Nephron progenitor cell (in vitro differentiated cells): Measurements from ENCODE around the gene CLDN1.
A peak's percentile ranks its signal among the peaks of the same experiment; 100 is the strongest.

ENCODE experiments used
- DNase-seq: peaks from one replicate; pipeline ENCODE4 v3.0.0; 2021
- H3K27ac Mint-ChIP-seq: 2 replicates; pipeline ENCODE4 v1.8.0; 2021; ENCODE audit warnings: mild to moderate bottlenecking, moderate library complexity, mixed read lengths
- H3K27me3 Mint-ChIP-seq: 2 replicates; pipeline ENCODE4 v1.8.0; 2021; ENCODE audit warnings: mild to moderate bottlenecking, low read depth, mixed read lengths; ENCODE audit not compliant: poor library complexity
- H3K36me3 Mint-ChIP-seq: 2 replicates; pipeline ENCODE4 v1.8.0; 2021; ENCODE audit warnings: low read depth, mixed read lengths
- H3K4me1 Mint-ChIP-seq: 2 replicates; pipeline ENCODE4 v1.8.0; 2021; ENCODE audit warnings: mixed read lengths
- H3K4me3 Mint-ChIP-seq: 2 replicates; pipeline ENCODE4 v1.8.0; 2021; ENCODE audit warnings: mild to moderate bottlenecking, moderate library complexity, mixed read lengths
- H3K9me3 Mint-ChIP-seq: 2 replicates; pipeline ENCODE4 v1.8.0; 2021; ENCODE audit warnings: mild to moderate bottlenecking, moderate library complexity, mixed read lengths
- TF ChIP-seq, protein P1 (sequence below): fragments of 200-600 bp; sonication (generic); IDR thresholded peaks from 2 replicates; pipeline ENCODE4 v1.5.0; 2021; ENCODE audit warnings: antibody characterized with exemption

CLDN1 gene

DNA sequence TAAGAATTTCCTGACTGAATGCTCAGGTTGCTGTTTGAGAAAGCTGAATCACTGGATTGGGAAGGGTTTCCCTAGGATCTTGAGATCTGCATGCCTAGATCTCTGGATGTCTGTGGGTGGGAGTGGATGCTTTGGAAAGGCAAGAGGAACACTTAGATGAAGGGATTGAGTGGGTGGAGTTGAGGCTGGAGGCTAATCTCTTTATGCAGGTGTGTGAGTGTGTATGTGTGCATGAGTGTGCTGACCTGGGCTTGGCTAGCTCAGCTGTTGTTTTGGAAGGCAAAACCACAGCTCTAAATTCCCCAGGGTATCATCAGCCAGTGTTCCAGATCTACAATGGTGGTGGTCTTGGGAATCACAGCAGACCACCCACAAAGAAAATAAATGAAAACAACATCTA, 60.5 kb downstream of the CLDN1 start:
- Mint-ChIP-seq H3K27ac (no peak overlapping the region), H3K9me3 (no peaks in the 10 kb centered on the region), H3K36me3 (no peaks in the 10 kb centered on the region), H3K27me3 (peaks cover 3% of the 10 kb centered on the region), H3K4me3 (no peak overlapping the region), H3K4me1 (peaks cover 17% of the 10 kb centered on the region)
- TF ChIP-seq, protein P1, sequence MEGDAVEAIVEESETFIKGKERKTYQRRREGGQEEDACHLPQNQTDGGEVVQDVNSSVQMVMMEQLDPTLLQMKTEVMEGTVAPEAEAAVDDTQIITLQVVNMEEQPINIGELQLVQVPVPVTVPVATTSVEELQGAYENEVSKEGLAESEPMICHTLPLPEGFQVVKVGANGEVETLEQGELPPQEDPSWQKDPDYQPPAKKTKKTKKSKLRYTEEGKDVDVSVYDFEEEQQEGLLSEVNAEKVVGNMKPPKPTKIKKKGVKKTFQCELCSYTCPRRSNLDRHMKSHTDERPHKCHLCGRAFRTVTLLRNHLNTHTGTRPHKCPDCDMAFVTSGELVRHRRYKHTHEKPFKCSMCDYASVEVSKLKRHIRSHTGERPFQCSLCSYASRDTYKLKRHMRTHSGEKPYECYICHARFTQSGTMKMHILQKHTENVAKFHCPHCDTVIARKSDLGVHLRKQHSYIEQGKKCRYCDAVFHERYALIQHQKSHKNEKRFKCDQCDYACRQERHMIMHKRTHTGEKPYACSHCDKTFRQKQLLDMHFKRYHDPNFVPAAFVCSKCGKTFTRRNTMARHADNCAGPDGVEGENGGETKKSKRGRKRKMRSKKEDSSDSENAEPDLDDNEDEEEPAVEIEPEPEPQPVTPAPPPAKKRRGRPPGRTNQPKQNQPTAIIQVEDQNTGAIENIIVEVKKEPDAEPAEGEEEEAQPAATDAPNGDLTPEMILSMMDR, result no peak
- no peak for DNase-seq

DNA sequence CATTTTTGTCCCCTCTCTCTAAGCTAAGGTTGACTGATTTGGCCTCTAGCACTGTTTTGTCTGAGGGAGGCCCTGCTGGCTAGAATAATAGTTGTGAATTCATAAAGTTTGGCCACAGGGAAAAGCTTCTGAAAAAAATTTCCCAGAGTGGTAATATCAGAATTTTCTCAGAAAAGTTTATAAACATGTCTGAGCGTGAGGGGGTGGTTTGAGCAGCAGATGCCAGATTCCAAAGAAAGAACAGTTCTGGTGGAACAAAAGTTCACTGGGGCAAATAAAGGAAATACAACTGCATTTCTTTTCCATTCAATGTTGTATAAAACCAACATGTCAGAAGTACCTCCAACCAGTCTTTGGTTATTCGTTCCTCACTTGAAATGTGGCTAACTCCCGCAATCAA, 61.2 kb downstream of the CLDN1 start:
- peaks cover 17% of the 10 kb centered on the region for H3K4me1 Mint-ChIP-seq
- TF ChIP-seq, protein P1, result no peak
- H3K27ac Mint-ChIP-seq, result no peak overlapping the region
- H3K4me3 Mint-ChIP-seq, result no peak overlapping the region
- H3K9me3 Mint-ChIP-seq, result no peaks in the 10 kb centered on the region
- H3K27me3 Mint-ChIP-seq, result peaks cover 3% of the 10 kb centered on the region
- no peak for DNase-seq
- H3K36me3 Mint-ChIP-seq, result no peaks in the 10 kb centered on the region

DNA sequence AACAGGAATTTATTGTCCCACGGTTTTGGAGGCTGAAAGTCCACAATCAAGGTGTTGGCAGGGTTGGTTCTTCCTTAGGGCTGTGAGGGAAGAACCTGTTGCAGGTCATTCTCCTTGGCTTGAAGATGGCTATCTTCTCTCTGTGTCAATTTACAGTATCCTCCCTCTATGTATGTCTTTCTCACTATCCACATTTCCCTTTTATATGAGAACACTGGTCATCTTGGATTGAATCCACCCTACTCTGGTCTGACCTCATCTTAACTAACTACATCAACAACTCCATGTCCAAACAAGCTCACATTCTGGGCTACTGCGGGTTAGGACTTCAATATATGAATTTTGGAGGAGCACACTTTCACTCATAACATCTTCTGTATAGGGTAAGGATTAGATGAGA, 61.9 kb downstream of the CLDN1 start:
- Mint-ChIP-seq H3K4me3 (no peak overlapping the region), H3K27ac (no peak overlapping the region), H3K36me3 (no peaks in the 10 kb centered on the region), H3K27me3 (peaks cover 3% of the 10 kb centered on the region), H3K4me1 (peaks cover 17% of the 10 kb centered on the region), H3K9me3 (no peaks in the 10 kb centered on the region)
- DNase-seq, result no peak
- TF ChIP-seq, protein P1, result no peak

DNA sequence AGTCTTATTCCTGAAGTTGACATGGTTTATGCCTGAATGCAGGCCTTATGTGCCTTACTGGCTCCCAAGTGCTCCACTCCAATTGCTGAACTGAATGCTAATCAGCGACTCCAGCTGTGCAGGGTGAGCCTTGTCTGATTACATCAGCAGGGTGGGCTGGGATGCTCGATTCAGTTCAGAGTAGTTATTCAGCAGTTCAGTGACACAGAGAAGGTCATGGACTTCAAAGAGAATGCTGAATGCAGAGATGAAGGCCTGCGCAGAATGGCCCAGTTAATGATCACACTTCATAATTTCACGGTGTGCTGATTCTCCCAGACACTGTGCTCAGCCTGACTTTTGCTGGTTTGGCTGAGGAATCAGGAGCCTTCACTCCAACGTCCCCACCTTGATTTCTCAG, 63.6 kb downstream of the CLDN1 start:
- peak overlapping the region; percentile 31 for H3K27ac Mint-ChIP-seq
- H3K27me3 Mint-ChIP-seq, result peaks cover 7% of the 10 kb centered on the region
- TF ChIP-seq, protein P1, result no peak
- no peak overlapping the region for H3K4me3 Mint-ChIP-seq
- peak; percentile 12 for DNase-seq
- H3K36me3 Mint-ChIP-seq, result no peaks in the 10 kb centered on the region
- H3K4me1 Mint-ChIP-seq, result peaks cover 17% of the 10 kb centered on the region
- H3K9me3 Mint-ChIP-seq, result no peaks in the 10 kb centered on the region
